H1 (cell line): ENCODE data around the gene HPCAL4. TPM values are rescaled to one million over a fixed set of nuclear protein-coding genes. Genes with fewer than 3 reads are reported as not detected.

Experiments used
- BRCA1 ChIP-seq: IDR thresholded peaks from 2 replicates; pipeline ENCODE4 v1.6.1; 2012; ENCODE audit warnings: low read depth, low read length, improper control_type of control experiment
- GTF2F1 ChIP-seq: IDR thresholded peaks from 2 replicates; pipeline ENCODE4 v1.6.1; 2012; ENCODE audit warnings: low read depth, low read length, improper control_type of control experiment, borderline replicate concordance
- POLR2AphosphoS5 ChIP-seq: IDR thresholded peaks from 2 replicates; pipeline ENCODE4 v1.6.1; 2011; ENCODE audit warnings: low read depth, low read length
- RBBP5 ChIP-seq: IDR thresholded peaks from 2 replicates; pipeline ENCODE4 v1.7.1; 2012; ENCODE audit warnings: low read depth, mild to moderate bottlenecking, inconsistent platforms, low read length, moderate library complexity, borderline replicate concordance
- polyA plus RNA-seq, 7 experiments: library from polyadenylated mRNA; depleted of rRNA in 3 of 7; stranded (reverse) in 5 of 7; unstranded in 2 of 7; fragments of >200 nt in 5 of 7; fragments of 200-250 nt in 2 of 7; gene quantifications; 1 replicate in 5 of 7; 2 replicates in 1 of 7; 4 replicates in 1 of 7; pipeline versions ENCODE4 v1.2.1 to v1.2.3, GENCODE V29; 2011 to 2013; ENCODE audit warnings: missing spikeins in 2 of 7, mixed read lengths in 2 of 7
- total RNA-seq: library from RNA; stranded (reverse); fragmentation: NEBNext Ultra II Directional; extraction: Animal tissue kit (Norgen Biotek cat#: 25700); gene quantifications from 2 replicates; pipeline ENCODE4 v1.2.1, GENCODE V29; 2021
- TF ChIP-seq, protein P1 (sequence below), 3 experiments: IDR thresholded peaks; 1 replicate in 2 of 3; 2 replicates in 1 of 3; pipeline versions ENCODE4 v1.5.1 to v1.6.1; 2011; ENCODE audit warnings: low read length in 3 of 3, mild to moderate bottlenecking in 3 of 3, inconsistent platforms in 2 of 3, low read depth in 1 of 3, moderate library complexity in 1 of 3; ENCODE audit not compliant: insufficient read depth in 1 of 3; ENCODE audit errors: control extremely low read depth in 1 of 3
- TF ChIP-seq, protein P2 (sequence below): IDR thresholded peaks from 2 replicates; pipeline ENCODE4 v1.6.1; 2012; ENCODE audit warnings: low read length, inconsistent platforms

Gene HPCAL4
- total and polyA plus RNA-seq, 2 of the 8 experiments (the other 6 are each of a cell fraction or from before 2014, with no cell fraction given): 0.54 to 0.74 TPM

DNA sequence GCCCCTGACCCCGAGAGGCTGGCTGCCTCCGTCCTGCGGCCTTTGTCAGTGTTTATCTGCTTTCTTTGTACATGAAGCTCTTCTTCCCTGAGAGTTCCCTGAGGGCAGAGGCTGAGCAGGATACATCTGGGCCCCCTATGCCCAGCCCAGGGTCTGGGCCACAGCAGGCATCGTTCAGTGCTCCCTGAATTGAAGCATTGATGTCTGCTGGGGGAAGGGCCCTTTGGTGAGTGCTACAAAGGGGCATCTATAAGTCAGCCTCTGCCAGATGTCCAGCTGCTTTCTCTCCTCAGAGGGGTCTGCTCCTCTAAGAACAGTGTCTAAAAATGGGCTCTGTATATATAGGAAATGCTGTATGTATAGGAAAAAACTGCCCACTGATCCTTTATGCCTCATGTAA lies 53.9 kb downstream of the HPCAL4 start (continued):
- TF ChIP-seq, protein P1, sequence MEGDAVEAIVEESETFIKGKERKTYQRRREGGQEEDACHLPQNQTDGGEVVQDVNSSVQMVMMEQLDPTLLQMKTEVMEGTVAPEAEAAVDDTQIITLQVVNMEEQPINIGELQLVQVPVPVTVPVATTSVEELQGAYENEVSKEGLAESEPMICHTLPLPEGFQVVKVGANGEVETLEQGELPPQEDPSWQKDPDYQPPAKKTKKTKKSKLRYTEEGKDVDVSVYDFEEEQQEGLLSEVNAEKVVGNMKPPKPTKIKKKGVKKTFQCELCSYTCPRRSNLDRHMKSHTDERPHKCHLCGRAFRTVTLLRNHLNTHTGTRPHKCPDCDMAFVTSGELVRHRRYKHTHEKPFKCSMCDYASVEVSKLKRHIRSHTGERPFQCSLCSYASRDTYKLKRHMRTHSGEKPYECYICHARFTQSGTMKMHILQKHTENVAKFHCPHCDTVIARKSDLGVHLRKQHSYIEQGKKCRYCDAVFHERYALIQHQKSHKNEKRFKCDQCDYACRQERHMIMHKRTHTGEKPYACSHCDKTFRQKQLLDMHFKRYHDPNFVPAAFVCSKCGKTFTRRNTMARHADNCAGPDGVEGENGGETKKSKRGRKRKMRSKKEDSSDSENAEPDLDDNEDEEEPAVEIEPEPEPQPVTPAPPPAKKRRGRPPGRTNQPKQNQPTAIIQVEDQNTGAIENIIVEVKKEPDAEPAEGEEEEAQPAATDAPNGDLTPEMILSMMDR (IDR thresholded peaks at IDR 0.05; ENCODE audit: control extremely low read depth in 1 of 3, insufficient read depth in 1 of 3, low read depth in 1 of 3, low read length in 3 of 3): no peak
- TF ChIP-seq RBBP5 (no peak), GTF2F1 (no peak), BRCA1 (no peak), POLR2AphosphoS5 (no peak)
- TF ChIP-seq, protein P2, sequence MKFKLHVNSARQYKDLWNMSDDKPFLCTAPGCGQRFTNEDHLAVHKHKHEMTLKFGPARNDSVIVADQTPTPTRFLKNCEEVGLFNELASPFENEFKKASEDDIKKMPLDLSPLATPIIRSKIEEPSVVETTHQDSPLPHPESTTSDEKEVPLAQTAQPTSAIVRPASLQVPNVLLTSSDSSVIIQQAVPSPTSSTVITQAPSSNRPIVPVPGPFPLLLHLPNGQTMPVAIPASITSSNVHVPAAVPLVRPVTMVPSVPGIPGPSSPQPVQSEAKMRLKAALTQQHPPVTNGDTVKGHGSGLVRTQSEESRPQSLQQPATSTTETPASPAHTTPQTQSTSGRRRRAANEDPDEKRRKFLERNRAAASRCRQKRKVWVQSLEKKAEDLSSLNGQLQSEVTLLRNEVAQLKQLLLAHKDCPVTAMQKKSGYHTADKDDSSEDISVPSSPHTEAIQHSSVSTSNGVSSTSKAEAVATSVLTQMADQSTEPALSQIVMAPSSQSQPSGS: no peak
